GM19193 (cell line): ENCODE results near the gene PSD2.

ENCODE experiments used
- POLR2A ChIP-seq: IDR thresholded peaks from 4 replicates; pipeline ENCODE4 v1.6.1; 2011; ENCODE audit not compliant: insufficient read depth, insufficient read length; ENCODE audit errors: extremely low read depth

The PSD2 gene

GRCh38 chr5:139822553-139823425 lies 27.2 kb downstream of the PSD2 start:
- no peak for TF ChIP-seq POLR2A

GRCh38 chr5:139823757-139824355 lies 28.2 kb downstream of the PSD2 start:
- no peak for TF ChIP-seq POLR2A

- TF ChIP-seq POLR2A, result no peak
Measured at GRCh38 chr5:139825690-139826089, 30.1 kb downstream of the PSD2 start.

- no peak for TF ChIP-seq POLR2A
Measured at GRCh38 chr5:139828207-139828895, 32.7 kb downstream of the PSD2 start.

GRCh38 chr5:139829471-139829870 lies 33.9 kb downstream of the PSD2 start:
- no peak for TF ChIP-seq POLR2A

GRCh38 chr5:139831624-139832023 lies 36.0 kb downstream of the PSD2 start:
- no peak for TF ChIP-seq POLR2A

- no peak for TF ChIP-seq POLR2A
Measured at GRCh38 chr5:139833525-139833924, 37.9 kb downstream of the PSD2 start.

- TF ChIP-seq POLR2A, result no peak
Measured at GRCh38 chr5:139835656-139836055, 40.0 kb downstream of the PSD2 start.

- no peak for TF ChIP-seq POLR2A
Measured at GRCh38 chr5:139836469-139837208, 41.0 kb downstream of the PSD2 start.

- TF ChIP-seq POLR2A, result no peak
Measured at GRCh38 chr5:139837711-139838380, 42.2 kb downstream of the PSD2 start.

- TF ChIP-seq POLR2A, result no peak
Measured at GRCh38 chr5:139838381-139839197, 43.0 kb downstream of the PSD2 start.

GRCh38 chr5:139839232-139839815 lies 43.7 kb downstream of the PSD2 start:
- no peak for TF ChIP-seq POLR2A

GRCh38 chr5:139839918-139840317 lies 44.3 kb downstream of the PSD2 start:
- no peak for TF ChIP-seq POLR2A
